ENCODE data around the gene NBEA. TPM values are rescaled to one million over a fixed set of nuclear protein-coding genes. Genes with fewer than 3 reads are reported as not detected.

NBEA gene
- total RNA-seq, 4 donors from 2014 or later: 1.4 to 14.9 (median 4.1) TPM

GRCh38 chr13:35548790-35549189 lies 606.7 kb downstream of the NBEA start:
- H3K4me3 ChIP-seq: no peak overlapping the region
- H3K27me3 ChIP-seq: no peaks in the 10 kb centered on the region
- no peak for DNase-seq
- H3K27ac ChIP-seq: no peak overlapping the region
- TF ChIP-seq, protein P1, sequence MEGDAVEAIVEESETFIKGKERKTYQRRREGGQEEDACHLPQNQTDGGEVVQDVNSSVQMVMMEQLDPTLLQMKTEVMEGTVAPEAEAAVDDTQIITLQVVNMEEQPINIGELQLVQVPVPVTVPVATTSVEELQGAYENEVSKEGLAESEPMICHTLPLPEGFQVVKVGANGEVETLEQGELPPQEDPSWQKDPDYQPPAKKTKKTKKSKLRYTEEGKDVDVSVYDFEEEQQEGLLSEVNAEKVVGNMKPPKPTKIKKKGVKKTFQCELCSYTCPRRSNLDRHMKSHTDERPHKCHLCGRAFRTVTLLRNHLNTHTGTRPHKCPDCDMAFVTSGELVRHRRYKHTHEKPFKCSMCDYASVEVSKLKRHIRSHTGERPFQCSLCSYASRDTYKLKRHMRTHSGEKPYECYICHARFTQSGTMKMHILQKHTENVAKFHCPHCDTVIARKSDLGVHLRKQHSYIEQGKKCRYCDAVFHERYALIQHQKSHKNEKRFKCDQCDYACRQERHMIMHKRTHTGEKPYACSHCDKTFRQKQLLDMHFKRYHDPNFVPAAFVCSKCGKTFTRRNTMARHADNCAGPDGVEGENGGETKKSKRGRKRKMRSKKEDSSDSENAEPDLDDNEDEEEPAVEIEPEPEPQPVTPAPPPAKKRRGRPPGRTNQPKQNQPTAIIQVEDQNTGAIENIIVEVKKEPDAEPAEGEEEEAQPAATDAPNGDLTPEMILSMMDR (IDR thresholded peaks at IDR 0.05): no peak
- no peak for TF ChIP-seq POLR2A (IDR thresholded peaks at IDR 0.05)
- no peaks in the 10 kb centered on the region for H3K36me3 ChIP-seq
- H3K4me1 ChIP-seq: no peaks in the 10 kb centered on the region
- no peaks in the 10 kb centered on the region for H3K9me3 ChIP-seq

GRCh38 chr13:35549481-35549880 lies 607.4 kb downstream of the NBEA start:
- H3K27me3 ChIP-seq: no peaks in the 10 kb centered on the region
- no peak overlapping the region for H3K27ac ChIP-seq
- no peak for TF ChIP-seq POLR2A (IDR thresholded peaks at IDR 0.05)
- TF ChIP-seq, protein P1 (IDR thresholded peaks at IDR 0.05): no peak
- no peaks in the 10 kb centered on the region for H3K9me3 ChIP-seq
- H3K4me3 ChIP-seq: no peak overlapping the region
- no peaks in the 10 kb centered on the region for H3K4me1 ChIP-seq
- no peak for DNase-seq
- H3K36me3 ChIP-seq: no peaks in the 10 kb centered on the region

DNA sequence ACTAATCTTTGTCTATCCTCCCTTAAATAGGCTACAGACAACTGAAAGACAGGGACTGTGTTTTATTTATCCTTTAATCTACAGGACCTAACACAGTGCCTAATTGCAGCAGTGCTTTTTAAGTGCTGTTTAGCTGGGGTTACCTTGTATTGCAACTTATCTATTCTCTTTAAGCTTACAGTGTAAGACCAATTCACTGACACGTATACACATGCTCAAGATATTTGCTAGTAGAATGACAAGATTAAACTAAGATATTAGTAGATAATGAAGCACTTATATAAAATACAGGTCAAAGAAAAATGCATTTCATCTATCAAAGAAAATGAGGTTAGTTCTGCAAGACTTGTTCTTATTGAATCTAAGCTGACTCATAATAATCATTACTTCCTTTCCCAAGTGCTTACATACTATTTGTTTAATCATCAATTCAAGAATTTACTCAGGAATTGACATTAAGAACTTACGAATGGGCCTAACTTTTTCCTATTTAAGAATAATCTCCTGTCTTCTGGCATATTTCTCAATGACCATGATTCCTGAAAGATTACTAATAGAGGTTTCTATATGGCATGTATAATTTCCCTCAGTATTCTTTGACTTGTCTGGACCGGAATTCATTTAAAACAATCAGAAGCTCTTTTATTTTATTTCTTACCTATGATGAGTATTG lies 610.2 kb downstream of the NBEA start:
- no peak overlapping the region for H3K4me3 ChIP-seq
- H3K9me3 ChIP-seq: no peaks in the 10 kb centered on the region
- no peak overlapping the region for H3K27ac ChIP-seq
- H3K36me3 ChIP-seq: no peaks in the 10 kb centered on the region
- no peaks in the 10 kb centered on the region for H3K4me1 ChIP-seq
- H3K27me3 ChIP-seq: no peaks in the 10 kb centered on the region
- DNase-seq: no peak
- TF ChIP-seq POLR2A (IDR thresholded peaks at IDR 0.05): no peak
- TF ChIP-seq, protein P1 (IDR thresholded peaks at IDR 0.05): no peak

GRCh38 chr13:35554972-35555623 lies 613.0 kb downstream of the NBEA start:
- Histone ChIP-seq H3K4me3 (no peak overlapping the region), H3K4me1 (no peaks in the 10 kb centered on the region), H3K27ac (no peak overlapping the region), H3K36me3 (no peaks in the 10 kb centered on the region), H3K9me3 (no peaks in the 10 kb centered on the region), H3K27me3 (no peaks in the 10 kb centered on the region)
- DNase-seq: no peak
- TF ChIP-seq, protein P1 (IDR thresholded peaks at IDR 0.05): no peak
- no peak for TF ChIP-seq POLR2A (IDR thresholded peaks at IDR 0.05)

GRCh38 chr13:35557475-35557874 lies 615.4 kb downstream of the NBEA start:
- Histone ChIP-seq H3K36me3 (no peaks in the 10 kb centered on the region), H3K27me3 (no peaks in the 10 kb centered on the region), H3K9me3 (no peaks in the 10 kb centered on the region), H3K4me3 (no peak overlapping the region), H3K4me1 (no peaks in the 10 kb centered on the region), H3K27ac (no peak overlapping the region)
- TF ChIP-seq, protein P1 (IDR thresholded peaks at IDR 0.05): no peak
- TF ChIP-seq POLR2A (IDR thresholded peaks at IDR 0.05): no peak
- DNase-seq: no peak
